GM18519 (cell line): ENCODE measurements around the gene CRIP1.

Experiments used
- ATAC-seq: cut with Tn5 transposase; IDR thresholded peaks from one replicate; pipeline ENCODE4 v1.9.1; 2021; ENCODE audit warnings: mild to moderate bottlenecking, moderate library complexity; ENCODE audit not compliant: unreplicated experiment, low FRiP score

Gene CRIP1, protein sequence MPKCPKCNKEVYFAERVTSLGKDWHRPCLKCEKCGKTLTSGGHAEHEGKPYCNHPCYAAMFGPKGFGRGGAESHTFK

DNA sequence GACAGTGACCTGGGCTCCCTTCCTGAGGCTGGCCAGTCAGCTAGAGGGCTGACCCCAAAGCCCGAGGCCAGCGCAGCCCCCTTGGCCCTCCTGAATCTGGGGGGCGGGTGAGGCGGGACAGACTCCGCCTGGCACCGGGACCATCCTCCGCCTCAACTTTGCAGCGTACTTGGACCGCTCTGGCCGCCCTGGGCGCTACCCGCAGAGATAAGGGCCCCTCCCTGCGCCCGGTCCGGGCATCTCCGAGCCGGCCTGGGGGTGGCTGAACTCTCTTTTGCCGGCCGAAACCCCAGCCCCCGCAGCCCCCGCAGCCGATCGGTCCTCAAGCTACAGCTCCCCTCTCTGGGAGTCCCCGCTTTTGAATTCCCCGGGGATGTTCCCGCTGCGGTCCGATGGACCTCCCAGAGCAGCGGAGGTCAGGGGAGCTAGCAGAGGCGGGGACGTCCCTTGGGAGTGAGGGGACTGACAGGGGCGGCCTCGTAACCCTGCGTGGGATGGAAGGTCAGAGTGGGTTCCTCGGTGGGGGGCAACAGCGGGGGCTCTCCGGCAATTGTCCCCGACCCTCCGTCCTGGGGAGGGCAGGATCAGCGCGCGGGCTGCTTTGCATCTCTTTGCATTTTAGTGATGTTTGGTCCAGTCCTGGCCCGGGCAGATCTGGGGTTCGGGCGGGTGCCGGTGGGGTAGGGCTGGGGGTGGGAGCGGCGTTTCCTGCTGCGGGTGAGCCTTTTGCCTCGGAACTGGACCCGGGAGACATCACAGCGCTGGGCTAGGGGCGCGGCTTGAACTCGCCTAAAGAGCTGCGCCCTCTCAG is at the start of gene CRIP1:
TSS of gene CRIP1 (plus strand) at position 724 of the 811 bp plus-strand sequence. CDS start 374 bp downstream, outside the sequence.
- ATAC-seq = no peak

DNA sequence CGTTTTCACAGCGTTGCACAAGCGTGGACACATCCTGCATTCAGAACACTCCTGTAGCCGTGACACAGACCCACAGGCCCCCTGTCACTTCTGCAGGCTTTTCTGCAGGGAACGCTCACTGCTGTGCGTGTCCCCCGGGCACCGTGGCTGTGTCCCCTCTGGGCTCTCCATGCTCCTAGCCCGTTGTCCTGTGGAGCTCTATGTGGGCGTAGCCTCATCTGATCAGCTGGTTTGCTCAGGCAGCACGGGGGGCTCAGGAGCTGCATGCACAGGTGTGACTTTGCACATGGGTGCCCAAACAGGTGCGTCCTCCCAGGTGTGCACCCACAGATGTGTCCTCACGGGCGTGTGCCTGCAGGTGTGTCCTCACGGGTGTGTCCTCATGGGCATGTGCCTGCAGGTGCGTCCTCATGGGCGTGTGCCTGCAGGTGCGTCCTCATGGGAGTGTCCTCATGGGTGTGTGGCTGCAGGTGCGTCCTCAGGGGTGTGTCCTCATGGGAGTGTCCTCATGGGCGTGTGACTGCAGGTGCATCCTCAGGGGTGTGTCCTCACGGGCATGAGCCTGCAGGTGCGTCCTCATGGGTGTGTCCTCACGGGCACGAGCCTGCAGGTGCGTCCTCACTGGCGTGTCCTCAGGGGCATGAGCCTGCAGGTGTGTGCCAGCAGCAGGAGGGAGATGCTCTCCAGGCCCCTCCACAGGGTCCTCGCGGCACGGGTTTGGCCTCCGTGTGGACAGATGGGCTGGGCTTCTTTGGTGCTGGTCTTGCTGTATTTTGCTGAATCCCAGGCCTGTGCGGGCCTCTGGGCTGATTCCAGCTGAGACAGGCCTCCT is 49.6 kb upstream of the CRIP1 start:
- ATAC-seq = no peak

DNA sequence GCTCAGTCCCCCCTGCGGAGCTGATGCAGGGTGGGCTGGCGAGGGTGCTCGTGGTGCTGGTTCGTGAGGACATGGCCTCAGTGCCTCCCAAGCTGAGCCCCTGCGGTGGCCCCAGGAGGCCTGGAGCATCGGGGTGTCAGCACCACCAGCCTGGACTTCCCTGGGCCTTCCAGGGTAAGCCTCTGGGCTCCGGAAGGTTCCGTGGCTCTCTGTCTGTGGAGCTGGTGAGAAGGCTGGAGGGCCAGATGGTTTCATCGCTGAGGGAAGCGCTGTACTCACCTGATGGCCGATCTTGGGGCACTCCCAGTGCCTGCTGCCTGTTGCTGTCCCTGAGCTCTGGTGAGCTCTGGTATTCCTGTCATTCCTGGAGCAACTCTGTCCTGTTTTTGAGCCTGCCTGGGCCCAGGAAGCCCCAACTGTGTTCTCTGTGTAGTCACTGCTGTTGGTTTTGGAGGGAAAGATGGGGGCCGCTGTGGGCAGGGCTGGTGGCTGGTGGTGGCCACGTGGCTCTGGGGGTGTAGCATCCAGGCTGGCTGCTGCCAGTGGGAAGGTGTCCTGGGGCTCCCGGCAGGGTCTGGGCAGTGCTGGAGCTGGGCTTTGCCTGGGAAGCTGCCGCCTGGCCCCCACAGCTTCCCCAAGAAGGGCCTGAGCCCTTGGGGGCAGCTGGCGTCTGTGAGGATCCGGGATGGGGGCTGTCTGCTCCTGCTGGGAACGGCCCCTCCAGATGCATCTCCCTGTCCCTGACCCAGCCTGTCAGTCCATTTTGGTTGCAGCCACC is 48.8 kb upstream of the CRIP1 start:
- ATAC-seq = no peak

DNA sequence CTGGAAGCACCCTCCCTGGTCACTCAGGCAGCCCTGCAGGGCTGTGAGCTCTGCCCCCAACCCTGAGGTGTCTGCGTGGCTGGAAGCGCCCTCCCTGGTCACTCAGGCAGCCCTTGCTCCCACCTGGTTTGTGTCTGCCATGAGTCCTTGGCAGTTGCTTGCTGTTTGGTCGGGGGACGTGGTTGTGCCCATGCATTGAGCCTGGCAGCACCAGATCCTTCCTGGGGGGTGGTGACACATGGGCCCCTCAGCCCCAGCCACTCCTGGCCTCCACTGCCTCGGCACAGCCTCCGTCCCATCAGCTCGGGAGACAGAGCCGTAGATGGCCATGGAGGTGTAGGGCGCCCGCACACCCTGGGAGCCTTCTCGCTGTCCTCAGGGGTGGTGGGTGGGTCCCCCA is 47.5 kb upstream of the CRIP1 start:
- no peak for ATAC-seq

DNA sequence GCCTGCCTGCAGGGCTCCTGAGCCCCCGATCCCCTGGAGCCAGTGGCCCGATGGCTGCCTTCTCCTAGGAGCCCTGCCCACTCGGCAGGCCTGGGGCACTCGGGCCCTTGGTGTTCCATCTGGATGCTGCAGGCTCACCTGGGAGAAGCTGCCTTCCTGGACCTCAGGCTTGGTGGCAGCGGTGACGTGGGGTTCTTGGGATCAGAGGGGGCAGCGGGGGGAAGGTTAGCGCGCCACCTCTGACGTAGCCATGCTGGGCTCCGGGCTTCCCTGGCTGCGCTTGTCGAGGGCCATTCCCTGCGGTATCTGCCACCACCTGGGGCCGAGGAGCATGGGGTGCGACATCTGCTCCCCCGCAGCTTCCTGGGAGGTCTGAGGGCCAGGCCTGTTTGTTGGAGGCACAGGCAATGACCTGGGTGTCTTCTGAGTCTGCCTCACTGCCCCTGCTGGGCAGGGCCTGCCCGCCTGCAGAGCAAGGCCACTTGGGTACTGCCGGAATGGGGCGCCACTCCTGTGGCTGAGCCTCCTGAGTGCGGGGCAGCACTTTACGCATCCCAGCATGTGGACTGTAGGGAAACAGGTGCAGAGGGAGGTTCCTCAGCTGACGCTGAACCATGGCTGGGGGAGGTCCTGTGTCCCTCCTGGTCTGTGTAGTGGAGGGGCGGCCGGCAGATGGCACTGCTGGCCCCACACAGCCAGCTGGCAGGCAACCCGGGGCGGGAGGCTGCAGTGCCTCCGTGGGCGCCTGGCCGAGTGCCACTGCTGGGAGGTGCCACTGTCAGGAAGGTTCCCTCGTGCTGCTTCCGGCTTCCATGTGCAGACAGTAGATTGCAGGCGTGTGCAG is 46.8 kb upstream of the CRIP1 start:
- ATAC-seq = no peak

DNA sequence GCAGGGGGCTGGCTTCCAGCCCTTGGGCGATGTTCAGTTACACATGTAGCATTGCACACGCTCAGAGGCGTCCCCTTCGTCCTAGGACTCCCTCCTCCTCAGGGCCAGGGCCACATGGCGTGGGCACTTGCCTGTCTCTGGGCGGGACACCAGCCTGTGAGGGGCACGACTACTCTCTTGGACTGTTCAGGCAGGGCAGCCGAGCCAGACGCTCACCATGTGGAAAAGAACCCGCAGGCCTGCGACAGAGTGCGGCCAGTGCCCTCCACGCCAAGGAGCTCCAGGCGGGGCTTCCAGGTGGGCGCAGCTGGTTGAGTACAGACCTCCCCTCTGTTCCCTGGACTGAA is 46.2 kb upstream of the CRIP1 start:
- ATAC-seq = no peak

DNA sequence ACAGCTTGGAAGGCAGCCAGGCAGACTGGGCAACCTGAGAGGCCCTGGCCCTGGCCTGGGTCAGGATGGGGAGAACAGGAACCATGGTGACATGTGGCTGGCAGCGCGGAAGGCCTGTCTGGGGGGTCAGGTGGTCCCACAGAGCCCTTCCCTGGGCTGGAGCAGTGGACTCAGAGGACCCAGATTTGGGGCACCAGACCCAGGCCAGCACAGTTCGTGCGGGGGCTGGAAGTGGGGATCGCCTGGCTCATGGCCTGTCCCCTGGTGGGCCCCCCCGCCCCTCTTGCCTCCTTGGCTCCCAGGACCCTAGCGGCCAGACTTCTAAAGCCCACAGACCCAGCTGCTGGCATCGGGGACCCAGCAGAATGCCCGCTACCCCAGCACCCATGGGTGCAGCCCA is 45.7 kb upstream of the CRIP1 start:
- no peak for ATAC-seq

DNA sequence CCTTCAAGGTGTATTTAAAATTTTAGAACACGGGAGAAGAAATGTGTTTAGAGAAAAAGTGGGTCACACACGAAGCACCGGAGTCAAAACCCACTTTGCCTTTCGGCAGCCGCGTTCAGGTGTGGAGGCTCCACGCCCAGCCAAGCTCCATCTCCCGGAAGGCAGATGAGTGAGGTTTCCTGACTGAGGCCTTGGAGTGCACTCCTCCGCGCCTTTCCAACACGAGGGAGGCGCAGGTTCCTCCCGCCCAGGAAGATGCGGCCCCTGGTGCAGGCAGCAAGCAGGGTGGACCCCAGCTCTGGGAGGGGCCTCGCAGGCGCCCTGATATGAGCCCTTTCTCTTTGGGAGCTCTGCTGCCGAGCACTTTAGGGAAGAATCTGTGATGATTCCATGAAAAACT is 44.6 kb upstream of the CRIP1 start:
- no peak for ATAC-seq

DNA sequence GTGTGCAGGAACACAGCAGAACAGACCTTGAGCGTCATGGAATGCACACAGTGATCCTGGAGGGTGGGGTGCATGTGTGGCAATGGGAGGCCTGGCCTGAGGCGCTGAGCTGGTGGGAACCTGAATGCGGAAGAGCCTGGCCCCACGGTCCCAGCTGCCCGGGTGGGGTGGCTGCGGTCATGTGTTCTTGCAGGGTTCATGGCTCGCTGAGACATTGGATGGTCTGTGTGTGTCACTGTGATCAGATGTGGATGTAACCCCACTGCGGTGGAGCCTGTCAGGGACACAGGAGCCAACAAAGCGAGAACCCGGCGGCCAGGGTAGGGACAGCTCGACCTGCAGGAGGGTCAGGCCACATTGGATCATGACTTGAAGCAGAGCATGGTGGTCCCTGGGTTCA is 43.9 kb upstream of the CRIP1 start:
- no peak for ATAC-seq

DNA sequence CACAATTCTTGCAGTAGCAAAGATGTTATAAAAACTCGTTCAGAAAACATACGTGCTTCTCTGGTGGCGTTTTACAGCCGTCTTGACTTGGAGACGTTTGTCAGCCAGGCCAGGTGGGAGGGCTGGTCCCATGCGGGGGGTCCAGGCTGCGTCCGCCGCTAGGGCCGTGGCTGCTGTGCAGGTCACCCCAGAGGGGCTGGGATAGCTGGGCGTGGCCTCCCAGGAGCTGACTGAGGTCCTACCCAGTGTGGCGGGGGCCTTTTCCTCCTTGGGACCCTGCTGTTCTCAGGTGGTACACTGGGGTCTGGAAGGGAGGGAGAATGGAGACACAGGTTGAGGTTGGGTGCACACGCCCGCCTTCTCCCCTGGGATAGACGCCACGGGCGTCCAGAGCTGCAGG is 41.8 kb upstream of the CRIP1 start:
- ATAC-seq = no peak

DNA sequence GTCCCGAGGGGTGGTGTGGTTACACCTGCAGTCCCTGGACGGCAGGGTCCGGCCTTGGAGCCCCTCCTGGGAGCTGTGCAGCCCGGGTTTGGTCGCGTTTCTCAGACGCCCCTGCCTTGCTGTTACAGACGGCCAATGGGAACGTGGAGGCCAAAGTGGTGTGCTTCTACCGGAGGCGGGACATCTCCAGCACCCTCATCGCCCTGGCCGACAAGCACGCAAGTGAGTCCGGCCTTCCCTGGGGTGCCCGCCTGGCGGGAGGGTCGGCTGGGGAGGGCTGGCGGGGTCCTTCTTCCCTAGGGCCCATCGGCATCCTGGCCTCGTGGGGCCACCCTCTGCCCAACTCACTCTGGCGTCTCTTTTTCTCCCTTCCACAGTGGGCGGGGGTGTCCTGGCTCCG is 41.4 kb upstream of the CRIP1 start:
- ATAC-seq = no peak

DNA sequence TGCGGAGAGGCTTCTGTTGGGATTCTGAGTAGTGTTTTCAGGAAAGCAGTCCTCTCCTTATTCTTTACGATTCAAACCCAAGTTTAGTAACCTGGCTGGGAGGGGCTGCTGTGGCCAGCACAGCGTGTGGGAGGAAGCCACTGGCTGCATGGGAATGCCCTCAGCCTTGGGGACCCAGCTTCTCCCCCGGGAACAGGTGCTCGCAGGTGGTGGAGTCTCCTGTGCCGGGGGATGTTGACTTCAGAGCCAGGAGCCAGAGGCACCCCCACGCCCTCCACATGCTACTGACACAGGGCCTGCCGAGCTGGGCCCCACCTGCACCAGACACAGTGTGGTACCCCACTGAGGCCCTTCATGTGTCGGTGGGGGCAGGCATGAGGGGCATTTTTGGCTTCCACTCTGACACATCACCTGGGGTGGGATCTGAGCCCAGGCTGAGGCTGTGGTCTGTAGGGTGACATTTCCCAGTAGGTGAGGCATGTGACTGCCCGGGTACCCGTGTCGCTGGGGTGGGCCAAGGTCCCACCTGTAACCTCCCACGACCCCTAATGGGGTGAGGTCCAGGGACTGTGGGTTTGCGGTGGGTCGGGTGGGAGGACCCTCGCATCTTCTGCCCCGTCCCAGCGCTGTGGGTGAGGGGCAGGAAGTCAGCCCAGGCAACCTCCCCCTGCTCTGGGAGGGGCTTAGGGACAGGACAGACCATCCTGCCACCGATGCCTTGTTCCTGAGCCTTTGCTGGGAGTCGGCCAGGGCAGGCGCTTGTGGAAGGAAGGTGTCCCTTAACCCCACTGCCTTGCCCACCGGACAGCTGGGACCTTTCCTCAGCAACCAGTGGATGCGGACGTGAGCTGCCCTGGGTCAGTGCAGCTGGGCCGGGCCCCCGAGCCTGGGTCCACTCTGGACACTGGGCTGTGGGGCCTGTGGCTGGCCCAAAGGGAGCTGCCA is 40.5 kb upstream of the CRIP1 start:
- no peak for ATAC-seq

DNA sequence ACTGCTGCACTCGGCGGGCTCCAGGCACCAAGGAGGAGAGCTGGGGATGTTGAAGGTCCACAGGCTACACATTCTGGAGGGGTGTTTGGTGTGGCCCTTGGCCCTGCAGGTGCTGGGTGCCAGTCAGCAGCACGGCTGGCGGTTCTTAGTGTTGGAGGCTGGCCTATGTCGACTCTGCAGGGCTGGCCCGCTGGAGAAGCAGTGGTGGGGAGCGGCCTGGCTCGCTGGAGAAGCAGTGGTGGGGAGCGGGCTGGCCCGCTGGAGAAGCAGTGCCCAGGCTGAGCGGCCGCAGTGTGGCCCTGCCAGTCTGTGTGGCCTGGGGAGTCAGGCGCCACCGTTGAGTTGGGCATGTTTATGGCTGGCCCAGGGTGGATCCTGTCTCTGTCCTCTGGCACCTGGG is 39.7 kb upstream of the CRIP1 start:
- ATAC-seq = no peak

DNA sequence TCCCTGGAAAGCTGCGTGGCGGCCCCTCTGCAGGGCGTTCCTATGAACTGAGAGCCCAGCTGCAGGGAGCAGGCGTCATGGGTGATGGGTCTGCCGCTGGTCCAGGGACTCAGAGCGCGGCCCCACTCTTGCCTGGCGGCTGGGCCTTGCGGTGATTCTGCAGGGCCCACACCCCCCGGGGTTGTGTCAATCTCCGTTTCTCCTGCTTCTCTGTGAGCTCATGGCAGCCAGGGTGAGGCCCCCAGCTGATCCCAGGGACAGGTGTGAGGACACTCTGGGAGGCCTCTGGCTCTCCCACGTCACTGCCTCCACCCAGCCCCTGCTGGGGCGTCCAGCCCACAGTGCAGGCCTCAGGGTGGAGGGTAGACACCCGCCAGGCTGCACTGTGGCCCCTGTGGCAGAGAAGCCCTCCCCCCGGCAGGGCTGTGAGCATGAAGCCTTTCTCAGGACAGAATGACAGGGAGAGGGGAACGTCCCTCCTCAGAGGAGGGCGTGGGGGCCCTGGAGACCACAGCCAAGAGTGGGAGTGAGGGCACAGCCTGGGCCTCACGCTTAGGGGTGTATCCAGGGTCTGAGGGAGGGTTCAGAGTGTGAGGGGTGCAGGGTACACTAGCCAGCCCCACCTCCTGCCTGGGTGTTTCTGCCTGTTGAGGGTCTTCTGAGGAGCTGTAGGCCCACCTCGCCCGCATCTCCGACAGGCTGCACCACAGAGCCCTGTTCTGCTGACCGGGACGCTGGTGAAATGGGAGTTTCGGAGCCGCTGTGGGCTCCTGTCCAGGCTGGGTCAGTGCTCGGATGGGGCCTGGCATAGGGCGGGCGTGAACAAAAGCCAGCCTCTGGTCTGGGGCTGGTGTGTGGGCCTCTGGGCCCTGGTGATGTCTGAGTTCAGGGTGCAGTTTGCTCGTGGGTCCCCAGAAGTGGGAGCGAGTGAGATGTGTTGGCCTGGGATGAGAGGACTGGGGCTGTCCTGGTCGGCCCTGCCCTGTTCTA is 38.7 kb upstream of the CRIP1 start:
- no peak for ATAC-seq

DNA sequence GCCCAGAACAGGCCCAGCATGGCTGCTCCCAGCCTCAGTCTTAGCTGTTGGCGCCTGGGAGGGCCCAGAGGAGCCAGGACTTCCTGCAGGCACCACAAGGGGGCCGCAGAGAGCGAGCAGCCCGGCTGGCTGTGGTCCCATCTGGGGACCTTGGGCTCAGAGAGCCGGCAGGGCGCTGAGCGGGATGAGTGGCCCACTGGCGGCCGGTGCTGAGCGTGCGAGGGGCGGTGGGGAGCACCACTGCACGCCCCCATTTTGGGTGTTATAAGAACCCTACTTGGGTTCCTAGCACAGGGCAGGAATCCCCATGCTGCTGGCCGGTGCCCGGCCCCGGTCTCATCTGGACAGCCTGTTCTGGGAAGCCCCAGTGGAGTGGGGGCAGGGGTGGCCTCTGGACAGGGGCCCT is 38.0 kb upstream of the CRIP1 start:
- ATAC-seq = no peak

DNA sequence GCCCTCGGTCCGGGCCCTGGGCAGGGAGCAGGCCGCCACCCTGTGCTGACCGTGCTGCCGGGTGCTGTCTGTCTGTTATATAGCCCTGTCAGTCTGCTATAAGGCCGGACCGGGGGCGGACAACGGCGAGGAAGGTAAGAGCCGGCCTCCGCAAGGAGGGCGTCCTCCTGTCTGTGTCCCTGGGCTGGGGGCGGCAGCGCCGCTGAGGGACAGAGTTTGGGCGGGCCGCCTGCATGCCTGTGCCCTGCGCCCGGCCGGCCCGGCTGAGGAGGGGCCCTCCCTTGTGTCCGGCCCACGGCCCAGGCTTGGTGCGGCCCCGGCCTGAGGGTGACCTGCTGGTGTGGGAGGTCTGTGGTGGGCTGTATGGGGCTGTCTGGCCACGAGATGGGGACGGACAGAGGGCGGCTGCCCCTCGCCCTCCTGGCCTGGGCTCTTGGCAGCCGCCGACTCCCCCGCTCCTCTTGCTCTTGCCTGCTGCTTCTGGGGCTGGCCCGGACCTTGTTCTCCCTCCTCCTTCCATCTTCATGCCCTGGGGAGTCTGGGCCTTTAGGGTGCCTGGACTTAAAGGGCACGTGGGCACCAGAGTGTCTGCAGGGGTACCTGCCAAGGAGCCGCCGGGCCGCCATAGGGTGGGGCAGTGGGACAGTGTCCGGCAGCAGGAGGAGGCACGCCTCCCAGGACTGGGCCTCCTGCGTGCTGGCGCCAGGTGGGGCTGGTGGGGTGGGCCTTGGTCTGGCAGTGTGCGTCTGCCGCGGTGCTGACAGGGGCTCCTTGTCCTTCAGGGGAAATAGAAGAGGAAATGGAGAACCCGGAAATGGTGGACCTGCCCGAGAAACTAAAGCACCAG is 37.2 kb upstream of the CRIP1 start:
- no peak for ATAC-seq

DNA sequence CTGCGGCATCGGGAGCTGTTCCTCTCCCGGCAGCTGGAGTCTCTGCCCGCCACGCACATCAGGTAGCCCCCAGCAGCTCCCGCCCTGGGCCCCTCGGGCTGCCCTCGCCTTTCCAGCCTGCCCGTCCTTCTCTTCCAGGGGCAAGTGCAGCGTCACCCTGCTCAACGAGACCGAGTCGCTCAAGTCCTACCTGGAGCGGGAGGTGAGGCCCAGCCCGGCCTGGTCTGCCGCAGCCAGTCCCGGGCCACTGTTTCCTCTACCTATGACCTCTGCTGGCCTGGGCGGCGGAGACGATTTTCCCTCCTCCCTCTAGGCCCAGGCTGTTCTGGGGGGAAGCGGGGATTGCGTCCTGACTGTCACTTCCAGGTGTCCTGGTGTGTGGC is 36.6 kb upstream of the CRIP1 start:
- no peak for ATAC-seq
